Subcutaneous abdominal adipose tissue (tissue), 5 donors: Measurements from ENCODE around the gene DISP3.

ENCODE experiments used
- H3K27ac ChIP-seq: one replicate; pipeline ENCODE4 v1.7.0; 2013; ENCODE audit warnings: low read depth, mild to moderate bottlenecking, inconsistent platforms, low read length, moderate library complexity
- H3K27me3 ChIP-seq, 5 donors: one replicate each; pipeline ENCODE4 v1.7.0; 2013; ENCODE audit warnings: low read length in 5 of 5, inconsistent platforms in 1 of 5; ENCODE audit not compliant: control insufficient read depth in 5 of 5, insufficient read depth in 4 of 5
- H3K36me3 ChIP-seq, 5 donors: one replicate each; pipeline ENCODE4 v1.7.0; 2013; ENCODE audit warnings: low read length in 5 of 5; ENCODE audit not compliant: control insufficient read depth in 5 of 5, insufficient read depth in 5 of 5
- H3K4me1 ChIP-seq, 5 donors: one replicate each; pipeline ENCODE4 v1.7.0; 2013; ENCODE audit warnings: low read length in 5 of 5, mild to moderate bottlenecking in 3 of 5, moderate library complexity in 1 of 5; ENCODE audit not compliant: control insufficient read depth in 5 of 5, insufficient read depth in 5 of 5
- H3K4me3 ChIP-seq, 5 donors: one replicate each; pipeline ENCODE4 v1.7.0; 2013; ENCODE audit warnings: low read length in 5 of 5, low read depth in 1 of 5
- H3K9ac ChIP-seq, 5 donors: one replicate each; pipeline ENCODE4 v1.7.0; 2013; ENCODE audit warnings: low read length in 5 of 5, mild to moderate bottlenecking in 4 of 5, moderate library complexity in 3 of 5
- H3K9me3 ChIP-seq, 5 donors: one replicate each; pipeline ENCODE4 v1.7.0; 2013; ENCODE audit warnings: low read length in 5 of 5; ENCODE audit not compliant: control insufficient read depth in 5 of 5
- donor health status: healthy.
- donor health status: healthy.
- donor health status: healthy.
- donor health status: healthy.
- donor health status: healthy.

Gene DISP3

DNA sequence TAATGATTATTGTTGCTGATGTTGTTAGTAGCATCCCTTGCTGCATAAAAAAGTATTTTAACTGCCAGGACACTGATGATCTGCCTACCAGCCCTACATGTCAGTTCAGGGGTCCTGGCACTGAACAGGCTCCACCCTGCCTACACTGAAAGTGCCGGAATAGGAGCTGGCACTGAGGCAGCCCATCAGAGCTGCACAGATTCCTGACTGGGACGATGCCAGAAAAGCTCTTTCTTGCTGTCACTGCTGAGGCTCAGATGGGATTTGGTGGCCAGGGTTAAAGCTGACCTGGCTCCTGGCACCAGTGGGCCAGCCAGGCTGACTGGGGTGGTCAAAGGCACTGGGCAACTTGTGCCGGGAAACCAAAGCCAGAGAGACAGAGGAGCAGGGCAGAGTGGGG is 6.2 kb upstream of the DISP3 start:
- Histone ChIP-seq H3K27me3 (peaks cover 20 to 38% (median 28%) of the 10 kb centered on the region in 5 donors), H3K4me3 (no peak overlapping the region), H3K4me1 (no peaks in the 10 kb centered on the region), H3K27ac (no peak overlapping the region), H3K36me3 (no peaks in the 10 kb centered on the region), H3K9me3 (no peaks in the 10 kb centered on the region), H3K9ac (no peak overlapping the region)

DNA sequence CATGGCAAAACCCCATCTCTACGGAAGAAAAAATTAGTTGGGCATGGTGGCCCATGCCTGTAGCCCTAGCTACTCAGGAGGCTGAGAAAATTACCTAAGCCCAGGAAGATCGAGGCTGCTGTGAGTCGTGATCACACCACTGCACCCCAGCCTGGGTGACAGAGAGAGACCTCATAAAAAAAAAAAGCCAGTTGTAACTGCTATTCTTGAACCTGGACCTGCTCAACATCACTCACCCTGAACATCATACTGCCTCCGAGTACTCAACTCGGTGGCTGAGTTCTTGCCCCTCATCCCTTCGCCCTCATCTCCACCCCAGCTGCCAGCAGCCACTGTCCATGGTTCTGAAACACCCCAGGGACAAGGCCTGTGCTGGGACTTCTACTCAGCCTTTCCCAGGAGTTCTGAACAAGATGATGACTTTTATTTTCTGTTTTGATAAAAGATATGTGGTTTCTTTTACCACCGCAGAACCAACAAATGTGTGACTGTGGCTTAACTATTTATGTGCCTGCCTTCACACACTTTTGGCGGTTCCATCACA is 5.4 kb upstream of the DISP3 start:
- peaks cover 22 to 40% (median 35%) of the 10 kb centered on the region in 5 donors for H3K27me3 ChIP-seq

DNA sequence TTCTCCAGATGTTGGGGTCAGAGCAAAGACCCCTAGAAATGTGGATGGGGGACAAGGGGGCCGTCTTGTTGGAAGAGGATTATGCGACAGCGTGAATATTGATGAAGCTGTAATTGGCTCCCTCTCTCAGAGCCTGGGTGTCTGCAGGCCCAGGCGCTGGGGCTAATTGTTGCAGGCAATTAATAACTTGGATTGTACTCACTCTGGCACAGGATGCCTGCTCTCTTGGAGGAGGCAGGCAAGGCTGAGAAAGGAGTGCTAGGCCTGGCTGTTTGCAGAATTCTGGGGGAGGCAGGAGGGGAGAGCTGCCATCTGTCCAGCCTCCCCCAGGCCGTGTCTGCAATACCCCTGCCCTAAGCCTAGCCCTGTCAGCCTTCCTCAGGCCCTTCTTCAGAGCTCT is 4.1 kb upstream of the DISP3 start:
- Histone ChIP-seq H3K4me3 (no peak overlapping the region), H3K27me3 (peaks cover 19 to 50% (median 38%) of the 10 kb centered on the region in 5 donors)

More for the DNA sequence above, 5.4 kb upstream of the DISP3 start:
- Histone ChIP-seq H3K9ac (no peak overlapping the region), H3K36me3 (no peaks in the 10 kb centered on the region), H3K4me3 (no peak overlapping the region), H3K27ac (no peak overlapping the region), H3K4me1 (peaks cover 0 to 3% (median 2%) of the 10 kb centered on the region in 5 donors), H3K9me3 (no peaks in the 10 kb centered on the region)

DNA sequence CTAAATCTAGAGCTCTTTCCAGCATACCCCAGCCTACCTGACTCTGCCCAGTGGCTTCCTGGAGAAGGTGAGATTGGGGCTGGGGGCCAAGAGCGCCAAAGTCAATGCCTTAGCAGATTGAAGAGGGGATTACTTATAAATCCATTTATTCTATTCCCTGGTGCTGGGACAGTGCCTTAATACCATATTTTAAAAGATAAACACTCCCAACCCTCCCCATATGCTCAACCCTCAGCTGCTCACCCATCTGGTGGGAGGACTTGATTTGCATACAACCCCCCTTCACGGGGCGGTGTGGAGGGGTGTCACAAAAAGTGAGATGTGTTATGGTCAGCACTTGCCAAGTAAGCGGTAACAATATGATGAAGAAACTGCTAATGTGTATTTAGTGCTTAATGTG is 3.2 kb upstream of the DISP3 start:
- Histone ChIP-seq H3K9me3 (no peaks in the 10 kb centered on the region), H3K4me3 (no peak overlapping the region), H3K4me1 (peaks cover 0 to 18% (median 11%) of the 10 kb centered on the region in 5 donors), H3K27me3 (peaks cover 19 to 59% (median 45%) of the 10 kb centered on the region in 5 donors), H3K36me3 (no peaks in the 10 kb centered on the region), H3K27ac (no peak overlapping the region), H3K9ac (no peak overlapping the region)

More for the DNA sequence above, 4.1 kb upstream of the DISP3 start:
- no peak overlapping the region for H3K27ac ChIP-seq
- no peaks in the 10 kb centered on the region for H3K36me3 ChIP-seq
- H3K9ac ChIP-seq = no peak overlapping the region
- no peaks in the 10 kb centered on the region for H3K9me3 ChIP-seq
- H3K4me1 ChIP-seq = peaks cover 0 to 14% (median 11%) of the 10 kb centered on the region in 5 donors

DNA sequence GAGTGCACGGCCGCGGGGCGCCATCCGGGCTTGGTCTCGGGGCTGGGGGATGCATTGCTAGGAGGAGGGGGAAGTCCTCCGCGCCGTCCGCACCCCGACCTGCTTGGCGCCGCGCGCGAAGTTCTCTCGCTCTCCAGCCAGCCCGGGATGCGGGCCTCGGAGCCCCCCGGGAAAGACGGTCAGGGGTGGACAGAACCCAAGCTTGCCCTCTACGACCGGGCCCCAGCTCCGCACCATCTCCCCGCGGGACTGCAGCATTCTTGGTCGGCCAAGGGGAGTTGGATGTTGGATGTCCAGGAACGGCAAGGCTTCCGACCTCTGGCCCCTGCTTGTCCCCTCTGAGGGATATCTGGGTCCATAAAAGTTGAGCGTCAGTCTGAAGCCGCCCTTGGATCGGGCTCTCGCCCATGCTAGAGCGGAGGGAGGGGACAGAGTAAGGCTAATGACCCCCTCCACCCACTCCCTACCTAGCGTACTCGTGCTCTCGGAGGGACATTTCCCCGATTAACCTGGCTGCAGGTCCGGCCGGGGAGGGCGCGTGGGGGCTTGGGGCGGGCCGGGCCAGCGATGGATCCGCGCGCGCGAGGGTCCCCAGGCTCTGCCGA is 522 bp downstream of the DISP3 start:
- Histone ChIP-seq H3K9ac (no peak overlapping the region), H3K36me3 (no peaks in the 10 kb centered on the region), H3K9me3 (no peaks in the 10 kb centered on the region), H3K4me3 (peak overlapping the region in 4 of 5 donors; percentile 27 to 60 (median 53)), H3K4me1 (peaks cover 3 to 18% (median 11%) of the 10 kb centered on the region in 5 donors), H3K27ac (no peak overlapping the region), H3K27me3 (peaks cover 38 to 85% (median 68%) of the 10 kb centered on the region in 5 donors)

DNA sequence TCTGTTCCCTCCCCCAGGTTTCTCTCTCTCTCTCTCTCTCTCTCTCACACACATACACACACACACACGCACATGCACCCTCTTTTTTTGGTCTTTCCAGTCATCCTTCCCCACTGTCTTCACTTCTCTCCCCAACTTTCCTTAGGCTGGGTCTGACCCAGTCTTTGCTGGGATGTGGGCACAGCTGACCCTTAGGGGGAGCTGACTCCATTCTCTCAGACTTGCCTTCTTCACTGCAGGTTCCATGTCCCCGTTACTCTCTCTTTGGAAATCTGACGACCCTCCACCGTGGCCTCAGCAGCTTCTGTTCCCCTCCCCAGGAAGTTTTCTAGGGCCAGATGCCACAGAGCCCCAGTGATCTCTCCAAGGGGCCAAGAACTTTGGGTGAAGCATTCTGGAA is 2.1 kb downstream of the DISP3 start:
- H3K9me3 ChIP-seq = no peaks in the 10 kb centered on the region
- H3K27ac ChIP-seq = no peak overlapping the region
- no peak overlapping the region for H3K4me3 ChIP-seq
- peaks cover 44 to 83% (median 68%) of the 10 kb centered on the region in 5 donors for H3K27me3 ChIP-seq
- H3K9ac ChIP-seq = no peak overlapping the region
- no peaks in the 10 kb centered on the region for H3K36me3 ChIP-seq
- H3K4me1 ChIP-seq = peaks cover 3 to 18% (median 11%) of the 10 kb centered on the region in 5 donors

DNA sequence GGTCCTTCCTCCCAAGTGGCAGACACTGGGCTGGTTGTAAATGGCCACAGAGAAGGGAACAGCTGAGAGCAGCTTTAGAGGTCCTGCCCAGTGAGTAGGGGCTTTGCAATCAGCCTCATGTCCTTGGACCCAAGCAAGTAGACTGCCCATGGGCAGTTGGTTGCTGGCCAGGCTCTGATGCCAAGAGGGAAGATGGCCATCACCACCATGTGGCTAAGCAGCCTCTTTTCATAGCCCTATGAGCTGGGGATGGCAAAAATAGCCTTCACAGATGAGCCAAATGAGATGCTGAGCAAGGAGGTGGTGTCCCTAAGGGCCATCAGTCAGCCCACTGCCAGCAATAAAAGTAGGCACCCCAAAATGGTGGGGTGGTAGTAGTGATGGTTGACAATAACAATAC is 3.2 kb downstream of the DISP3 start:
- H3K27me3 ChIP-seq = peaks cover 36 to 79% (median 58%) of the 10 kb centered on the region in 5 donors
- no peaks in the 10 kb centered on the region for H3K36me3 ChIP-seq
- H3K27ac ChIP-seq = no peak overlapping the region
- no peak overlapping the region for H3K9ac ChIP-seq
- peaks cover 3 to 18% (median 11%) of the 10 kb centered on the region in 5 donors for H3K4me1 ChIP-seq
- no peak overlapping the region for H3K4me3 ChIP-seq
- H3K9me3 ChIP-seq = no peaks in the 10 kb centered on the region

DNA sequence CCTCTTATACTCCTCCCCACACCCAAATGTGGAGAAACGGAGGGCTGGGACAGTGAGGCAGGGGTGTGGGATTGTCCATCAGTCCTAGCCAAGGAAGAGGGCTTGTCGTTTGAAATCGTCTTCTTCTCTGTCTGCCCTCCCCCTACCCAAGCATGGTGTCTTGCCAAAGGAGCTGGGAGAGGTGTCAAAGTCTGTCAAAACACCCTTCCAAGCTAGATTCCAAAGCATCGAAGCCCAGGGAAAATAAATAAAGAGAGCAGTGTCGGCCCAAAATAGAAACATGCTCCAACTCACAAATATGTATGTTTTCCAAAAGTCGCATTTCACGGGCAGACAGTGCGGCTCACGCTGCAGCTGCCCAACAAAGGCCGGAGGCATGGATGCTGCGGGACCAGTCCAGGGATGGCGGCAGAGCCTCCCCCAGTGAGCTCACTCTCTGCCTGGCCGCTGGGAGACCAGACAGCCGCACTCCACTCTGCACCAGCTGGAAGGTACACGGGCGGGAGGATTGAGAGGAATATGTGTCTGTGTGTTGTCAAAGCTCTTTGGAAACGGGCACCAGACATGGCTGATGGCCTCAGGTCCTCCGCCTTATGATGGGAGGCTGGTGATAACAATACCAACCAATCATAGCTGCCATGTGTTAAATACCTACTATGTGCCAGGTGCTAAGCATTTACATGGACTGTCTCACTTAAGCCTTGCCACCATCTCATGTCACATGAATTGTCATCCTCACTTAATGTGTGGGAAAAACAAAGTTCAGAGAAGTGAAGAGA is 3.9 kb downstream of the DISP3 start:
- no peaks in the 10 kb centered on the region for H3K36me3 ChIP-seq
- H3K4me1 ChIP-seq = peaks cover 3 to 18% (median 11%) of the 10 kb centered on the region in 5 donors
- no peak overlapping the region for H3K4me3 ChIP-seq
- peaks cover 34 to 80% (median 56%) of the 10 kb centered on the region in 5 donors for H3K27me3 ChIP-seq
- no peak overlapping the region for H3K27ac ChIP-seq
- no peaks in the 10 kb centered on the region for H3K9me3 ChIP-seq
- no peak overlapping the region for H3K9ac ChIP-seq

DNA sequence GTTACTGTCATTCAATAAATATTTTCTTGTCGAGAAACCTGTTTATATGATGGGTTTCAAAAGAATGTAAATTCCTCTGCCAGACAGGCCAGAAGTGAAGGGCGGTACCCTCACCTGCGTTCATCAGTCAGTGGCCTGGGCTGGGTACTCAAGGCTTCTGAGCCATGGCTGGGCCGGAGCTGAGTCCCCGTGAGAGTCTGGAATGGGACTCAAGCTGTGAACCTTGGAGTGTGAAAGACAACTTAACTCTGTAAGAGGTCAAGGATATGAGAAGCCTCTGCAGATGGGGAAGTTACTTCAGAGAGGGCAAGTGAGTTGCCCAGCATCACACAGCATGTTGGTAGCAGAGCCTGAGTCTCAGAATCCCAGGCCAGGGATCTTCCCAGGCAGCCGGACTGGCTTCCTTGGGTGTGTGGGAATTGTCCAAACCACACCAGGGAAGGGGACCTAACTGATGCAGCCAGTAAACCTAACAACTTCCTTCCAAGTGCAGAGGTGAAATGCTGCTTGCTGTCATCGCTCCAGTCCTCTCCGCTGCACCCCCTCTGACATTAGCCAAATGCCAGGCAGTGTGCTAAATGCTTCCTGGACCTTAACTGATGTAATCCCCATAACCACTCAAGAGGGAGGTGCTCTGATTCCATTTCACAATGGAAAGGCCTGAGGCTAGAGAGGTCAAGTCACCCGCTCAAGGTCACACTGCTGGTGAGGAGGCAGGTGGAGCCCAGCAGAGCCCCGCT is 4.8 kb downstream of the DISP3 start:
- Histone ChIP-seq H3K9ac (no peak overlapping the region), H3K27me3 (peaks cover 36 to 79% (median 55%) of the 10 kb centered on the region in 5 donors), H3K4me3 (no peak overlapping the region), H3K4me1 (peaks cover 3 to 13% (median 8%) of the 10 kb centered on the region in 5 donors), H3K9me3 (no peaks in the 10 kb centered on the region), H3K36me3 (no peaks in the 10 kb centered on the region), H3K27ac (no peak overlapping the region)
